ENCODE data around the gene CXCR5. TPM values are rescaled to one million over a fixed set of nuclear protein-coding genes. Genes with fewer than 3 reads are reported as not detected.
A peak's percentile ranks its signal among the peaks of the same experiment; 100 is the strongest.

CXCR5 gene
- total RNA-seq, 1 donor from 2014 or later, result not detected

DNA sequence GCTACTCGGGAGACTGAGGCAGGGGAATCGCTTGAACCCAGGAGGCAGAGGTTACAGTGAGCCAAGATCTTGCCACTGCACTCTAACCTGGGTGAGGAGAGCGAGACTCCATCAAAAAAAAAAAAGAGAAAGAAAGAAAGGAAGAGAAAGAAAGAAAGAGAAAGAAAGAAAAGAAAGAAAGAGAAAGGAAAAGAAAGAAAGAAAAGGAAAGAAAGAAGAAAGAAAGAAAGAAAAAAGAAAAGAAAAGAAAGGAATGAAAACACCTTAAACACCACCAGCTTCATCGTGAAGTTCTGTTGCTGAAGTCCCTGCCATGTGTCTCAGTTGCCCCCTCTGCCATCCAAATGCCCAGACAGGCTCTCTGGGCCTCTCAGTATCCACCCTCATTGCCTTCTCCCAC, 9.9 kb upstream of the CXCR5 start:
- no peak for DNase-seq
- Mint-ChIP-seq H3K27ac (ENCODE audit: unreplicated experiment) (peak overlapping the region; percentile 7), H3K4me1 (ENCODE audit: low read depth, unreplicated experiment) (peaks cover 4% of the 10 kb centered on the region), H3K4me3 (ENCODE audit: unreplicated experiment) (no peak overlapping the region), H3K27me3 (ENCODE audit: unreplicated experiment) (no peaks in the 10 kb centered on the region), H3K9me3 (ENCODE audit: unreplicated experiment) (no peaks in the 10 kb centered on the region), H3K36me3 (ENCODE audit: unreplicated experiment) (no peaks in the 10 kb centered on the region)
- TF ChIP-seq, protein P1, sequence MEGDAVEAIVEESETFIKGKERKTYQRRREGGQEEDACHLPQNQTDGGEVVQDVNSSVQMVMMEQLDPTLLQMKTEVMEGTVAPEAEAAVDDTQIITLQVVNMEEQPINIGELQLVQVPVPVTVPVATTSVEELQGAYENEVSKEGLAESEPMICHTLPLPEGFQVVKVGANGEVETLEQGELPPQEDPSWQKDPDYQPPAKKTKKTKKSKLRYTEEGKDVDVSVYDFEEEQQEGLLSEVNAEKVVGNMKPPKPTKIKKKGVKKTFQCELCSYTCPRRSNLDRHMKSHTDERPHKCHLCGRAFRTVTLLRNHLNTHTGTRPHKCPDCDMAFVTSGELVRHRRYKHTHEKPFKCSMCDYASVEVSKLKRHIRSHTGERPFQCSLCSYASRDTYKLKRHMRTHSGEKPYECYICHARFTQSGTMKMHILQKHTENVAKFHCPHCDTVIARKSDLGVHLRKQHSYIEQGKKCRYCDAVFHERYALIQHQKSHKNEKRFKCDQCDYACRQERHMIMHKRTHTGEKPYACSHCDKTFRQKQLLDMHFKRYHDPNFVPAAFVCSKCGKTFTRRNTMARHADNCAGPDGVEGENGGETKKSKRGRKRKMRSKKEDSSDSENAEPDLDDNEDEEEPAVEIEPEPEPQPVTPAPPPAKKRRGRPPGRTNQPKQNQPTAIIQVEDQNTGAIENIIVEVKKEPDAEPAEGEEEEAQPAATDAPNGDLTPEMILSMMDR (IDR thresholded peaks at IDR 0.05; ENCODE audit: partially characterized antibody, unreplicated experiment), result no peak

DNA sequence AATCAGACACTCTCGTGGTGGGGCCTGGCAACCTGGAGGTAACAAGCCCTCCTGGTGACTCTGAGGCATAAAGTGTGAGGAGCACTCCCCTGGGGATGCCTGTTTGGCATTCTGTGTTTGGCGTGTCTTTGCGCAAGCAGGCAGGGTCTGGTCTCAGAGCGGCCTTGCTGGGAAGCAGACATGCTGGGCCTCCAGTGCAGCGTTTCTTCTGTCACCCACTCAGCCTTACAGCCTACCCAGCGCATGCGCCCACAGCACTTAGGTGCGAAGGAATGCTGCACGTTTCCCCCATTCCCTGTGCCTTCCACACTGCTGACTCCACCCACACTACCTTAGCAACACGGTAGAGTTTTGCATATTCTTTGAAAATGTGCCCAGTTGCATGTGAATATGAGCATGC, 7.4 kb upstream of the CXCR5 start:
- Mint-ChIP-seq H3K36me3 (ENCODE audit: unreplicated experiment) (no peaks in the 10 kb centered on the region), H3K9me3 (ENCODE audit: unreplicated experiment) (no peaks in the 10 kb centered on the region)
- TF ChIP-seq, protein P1 (IDR thresholded peaks at IDR 0.05; ENCODE audit: partially characterized antibody, unreplicated experiment), result no peak

DNA sequence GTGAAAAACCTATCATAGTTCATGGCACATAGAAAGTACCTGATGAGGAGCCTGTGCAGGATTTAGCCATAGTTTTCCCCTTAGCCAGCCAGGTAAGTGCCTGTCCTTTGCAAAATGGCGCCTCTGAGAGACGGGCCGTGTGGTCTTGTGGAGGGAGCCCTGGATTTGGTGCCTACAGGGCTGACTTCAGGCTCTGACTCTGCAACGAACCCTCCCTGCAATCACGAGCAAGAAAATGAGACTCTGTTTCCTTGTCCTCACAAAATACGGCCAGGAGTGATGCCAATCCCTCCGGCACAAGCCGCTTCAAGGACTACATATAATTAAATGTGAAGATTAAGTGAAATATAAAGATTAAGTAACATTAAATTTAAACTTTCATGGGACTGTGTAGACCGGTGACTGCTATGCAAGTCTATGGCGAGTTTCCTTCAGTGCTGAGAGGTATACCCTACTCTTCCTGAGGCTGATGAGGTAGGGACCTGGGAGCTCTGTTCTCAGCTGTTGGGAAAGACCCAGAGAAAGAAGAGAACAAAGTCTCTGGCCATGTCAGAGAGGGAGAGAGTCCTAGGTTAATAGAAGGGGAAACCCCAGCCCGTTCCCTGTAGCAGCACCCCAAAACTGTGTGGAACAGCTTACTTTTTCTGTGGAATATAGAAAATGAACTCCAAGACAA, 6.1 kb upstream of the CXCR5 start:
- no peaks in the 10 kb centered on the region for H3K27me3 Mint-ChIP-seq (ENCODE audit: unreplicated experiment)
- no peak for DNase-seq
- H3K27ac Mint-ChIP-seq (ENCODE audit: unreplicated experiment), result no peak overlapping the region
- TF ChIP-seq, protein P1 (IDR thresholded peaks at IDR 0.05; ENCODE audit: partially characterized antibody, unreplicated experiment), result no peak
- no peaks in the 10 kb centered on the region for H3K36me3 Mint-ChIP-seq (ENCODE audit: unreplicated experiment)
- no peaks in the 10 kb centered on the region for H3K9me3 Mint-ChIP-seq (ENCODE audit: unreplicated experiment)
- H3K4me3 Mint-ChIP-seq (ENCODE audit: unreplicated experiment), result no peak overlapping the region
- H3K4me1 Mint-ChIP-seq (ENCODE audit: low read depth, unreplicated experiment), result no peaks in the 10 kb centered on the region

More for the DNA sequence above, 7.4 kb upstream of the CXCR5 start:
- Mint-ChIP-seq H3K27ac (ENCODE audit: unreplicated experiment) (no peak overlapping the region), H3K4me3 (ENCODE audit: unreplicated experiment) (no peak overlapping the region), H3K4me1 (ENCODE audit: low read depth, unreplicated experiment) (no peaks in the 10 kb centered on the region), H3K27me3 (ENCODE audit: unreplicated experiment) (no peaks in the 10 kb centered on the region)
- DNase-seq, result no peak

DNA sequence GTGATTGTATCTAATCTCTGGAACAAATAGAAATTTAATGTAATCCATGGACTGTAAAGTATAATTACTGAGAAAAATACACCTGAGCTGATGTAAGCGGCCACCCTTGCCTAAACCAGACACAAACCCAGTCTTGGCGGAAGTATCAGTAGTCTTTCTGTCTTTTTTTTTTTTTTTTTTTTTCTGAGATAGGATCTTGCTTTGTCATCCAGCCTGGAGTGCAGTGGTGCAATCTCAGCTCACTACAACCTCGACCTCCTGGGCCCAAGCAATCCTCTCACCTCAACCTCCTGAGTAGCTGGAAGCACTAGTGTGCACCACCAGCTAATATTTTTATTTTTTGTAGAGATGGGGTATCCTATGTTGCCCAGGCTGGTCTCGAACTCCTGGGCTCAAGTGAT, 5.5 kb upstream of the CXCR5 start:
- Mint-ChIP-seq H3K4me3 (ENCODE audit: unreplicated experiment) (no peak overlapping the region), H3K4me1 (ENCODE audit: low read depth, unreplicated experiment) (no peaks in the 10 kb centered on the region), H3K36me3 (ENCODE audit: unreplicated experiment) (no peaks in the 10 kb centered on the region), H3K9me3 (ENCODE audit: unreplicated experiment) (no peaks in the 10 kb centered on the region), H3K27ac (ENCODE audit: unreplicated experiment) (no peak overlapping the region), H3K27me3 (ENCODE audit: unreplicated experiment) (no peaks in the 10 kb centered on the region)
- DNase-seq, result no peak
- TF ChIP-seq, protein P1 (IDR thresholded peaks at IDR 0.05; ENCODE audit: partially characterized antibody, unreplicated experiment), result no peak

DNA sequence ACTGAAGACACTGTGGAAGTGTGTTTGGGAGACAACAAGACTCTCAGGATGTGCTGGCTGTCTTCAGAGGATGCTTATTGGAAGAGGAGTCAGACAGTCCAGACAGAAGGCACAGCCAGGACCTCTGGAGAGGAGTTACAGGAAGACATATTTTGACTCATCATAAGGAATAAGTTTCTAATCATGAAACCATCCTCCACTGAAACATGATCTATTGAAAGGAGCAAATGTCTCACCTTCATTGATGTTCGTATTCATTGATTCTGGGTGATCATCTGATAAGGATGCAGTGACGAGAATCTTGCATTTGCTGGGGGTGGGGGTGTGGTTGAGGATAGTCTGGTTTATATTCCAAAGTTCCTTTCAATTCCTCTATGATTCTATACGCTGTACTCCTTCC, 2.5 kb upstream of the CXCR5 start:
- Mint-ChIP-seq H3K27me3 (ENCODE audit: unreplicated experiment) (no peaks in the 10 kb centered on the region), H3K27ac (ENCODE audit: unreplicated experiment) (no peak overlapping the region), H3K4me3 (ENCODE audit: unreplicated experiment) (no peak overlapping the region), H3K36me3 (ENCODE audit: unreplicated experiment) (no peaks in the 10 kb centered on the region), H3K4me1 (ENCODE audit: low read depth, unreplicated experiment) (no peaks in the 10 kb centered on the region), H3K9me3 (ENCODE audit: unreplicated experiment) (no peaks in the 10 kb centered on the region)
- no peak for DNase-seq
- TF ChIP-seq, protein P1 (IDR thresholded peaks at IDR 0.05; ENCODE audit: partially characterized antibody, unreplicated experiment), result no peak
